CD14-positive monocyte (primary cell): ENCODE measurements around the gene CTNNA3. TPM values are rescaled to one million over a fixed set of nuclear protein-coding genes. Genes with fewer than 3 reads are reported as not detected.

Experiments
- DNase-seq, 3 donors: peaks; one replicate each; pipeline ENCODE4 v3.0.0-alpha.2; 2011 to 2022
- H2AFZ ChIP-seq: 2 replicates; pipeline ENCODE4 v1.6.0; 2012; ENCODE audit warnings: mild to moderate bottlenecking, low read depth, low read length, inconsistent platforms; ENCODE audit not compliant: insufficient read depth, poor library complexity, severe bottlenecking
- H3K27ac ChIP-seq, 2 donors: 1 replicate in 1 of 2; 2 replicates in 1 of 2; pipeline ENCODE4 v1.5.1; 2012 to 2013; ENCODE audit warnings: low read length in 2 of 2, control low read depth in 1 of 2, inconsistent platforms in 1 of 2, low read depth in 1 of 2, mild to moderate bottlenecking in 1 of 2
- H3K27me3 ChIP-seq, 2 donors: one replicate each; pipeline versions ENCODE4 v1.6.0 to v1.6.1; 2011 to 2013; ENCODE audit warnings: low read length in 2 of 2; ENCODE audit not compliant: control insufficient read depth in 2 of 2, insufficient read depth in 2 of 2
- H3K36me3 ChIP-seq, 2 donors: replicated peaks in 1 of 2; 1 replicate in 1 of 2; 2 replicates in 1 of 2; pipeline versions ENCODE4 v1.5.1 to v1.6.1; 2012 to 2013; ENCODE audit warnings: low read length in 2 of 2, control low read depth in 1 of 2, inconsistent platforms in 1 of 2, mild to moderate bottlenecking in 1 of 2; ENCODE audit not compliant: insufficient read depth in 2 of 2, control insufficient read depth in 1 of 2
- H3K4me1 ChIP-seq, 2 donors: 1 replicate in 1 of 2; 2 replicates in 1 of 2; pipeline versions ENCODE4 v1.5.1 to v1.6.1; 2012 to 2013; ENCODE audit warnings: low read length in 2 of 2, control low read depth in 1 of 2, inconsistent platforms in 1 of 2, mild to moderate bottlenecking in 1 of 2, moderate library complexity in 1 of 2; ENCODE audit not compliant: insufficient read depth in 2 of 2, control insufficient read depth in 1 of 2
- H3K4me2 ChIP-seq: replicated peaks from 2 replicates; pipeline ENCODE3; 2012; ENCODE audit warnings: low read length, moderate library complexity, mild to moderate bottlenecking; ENCODE audit not compliant: poor library complexity, severe bottlenecking; ENCODE audit errors: extremely low read depth
- H3K4me3 ChIP-seq, 3 experiments: fragments of 200-600 bp in 1 of 3; sonication (generic) in 1 of 3; replicated peaks in 1 of 3; 1 replicate in 2 of 3; 2 replicates in 1 of 3; pipeline ENCODE4 v1.5.1; 2011 to 2013; ENCODE audit warnings: low read length in 3 of 3, mild to moderate bottlenecking in 3 of 3, control low read depth in 2 of 3, low read depth in 2 of 3, inconsistent platforms in 1 of 3, moderate library complexity in 1 of 3
- H3K79me2 ChIP-seq: 2 replicates; pipeline ENCODE4 v1.6.0; 2012; ENCODE audit warnings: mild to moderate bottlenecking, control low read depth, inconsistent platforms, low read length, moderate library complexity; ENCODE audit not compliant: insufficient read depth
- H3K9ac ChIP-seq: 2 replicates; pipeline ENCODE4 v1.6.0; 2017; ENCODE audit warnings: low read length, mild to moderate bottlenecking; ENCODE audit not compliant: insufficient read depth, poor library complexity, severe bottlenecking
- H3K9me3 ChIP-seq, 2 donors: replicated peaks in 1 of 2; 1 replicate in 1 of 2; 2 replicates in 1 of 2; pipeline versions ENCODE4 v1.5.1 to v1.6.1; 2012 to 2013; ENCODE audit warnings: low read length in 2 of 2, control low read depth in 1 of 2; ENCODE audit not compliant: control insufficient read depth in 1 of 2, insufficient read depth in 1 of 2
- H4K20me1 ChIP-seq: 2 replicates; pipeline ENCODE4 v1.6.0; 2012; ENCODE audit warnings: mild to moderate bottlenecking, low read length, control low read depth, moderate library complexity; ENCODE audit not compliant: insufficient read depth
- H3K27ac Mint-ChIP-seq, 7 donors: one replicate each; pipeline ENCODE4 v1.8.0; 2020; ENCODE audit warnings: mild to moderate bottlenecking in 7 of 7, mixed read lengths in 7 of 7, moderate library complexity in 6 of 7, inconsistent platforms in 2 of 7
- H3K27me3 Mint-ChIP-seq, 3 donors: one replicate each; pipeline ENCODE4 v1.8.0; 2021 to 2022; ENCODE audit warnings: low read depth in 3 of 3, mild to moderate bottlenecking in 3 of 3, mixed read lengths in 3 of 3, moderate library complexity in 3 of 3, inconsistent platforms in 1 of 3
- H3K36me3 Mint-ChIP-seq, 2 donors: one replicate each; pipeline ENCODE4 v1.8.0; 2020; ENCODE audit warnings: mixed read lengths in 2 of 2, inconsistent platforms in 1 of 2, mild to moderate bottlenecking in 1 of 2
- H3K4me1 Mint-ChIP-seq: one replicate; pipeline ENCODE4 v1.8.0; 2020; ENCODE audit warnings: mild to moderate bottlenecking, mixed read lengths
- H3K4me3 Mint-ChIP-seq, 2 donors: one replicate each; pipeline ENCODE4 v1.8.0; 2020; ENCODE audit warnings: mild to moderate bottlenecking in 2 of 2, mixed read lengths in 2 of 2, moderate library complexity in 1 of 2
- H3K9me3 Mint-ChIP-seq, 7 donors: one replicate each; pipeline ENCODE4 v1.8.0; 2020 to 2022; ENCODE audit warnings: mixed read lengths in 7 of 7, mild to moderate bottlenecking in 6 of 7, moderate library complexity in 6 of 7, inconsistent platforms in 2 of 7
- WGBS: methylation state at CpG from one replicate; pipeline ENCODE4 v1.1.5; 2013; ENCODE audit warnings: missing lambda C conversion rate; ENCODE audit not compliant: insufficient coverage; 5-methylcytosine and 5-hydroxymethylcytosine counted together
- intact Hi-C, 2 donors: fragments of 100-400 bp; cut with micrococcal nuclease; formaldehyde crosslinking; loops; one replicate each; pipeline versions ENCODE4 v1.15.0 to v1.15.1; 2023
- polyA plus RNA-seq, 3 donors: library from polyadenylated mRNA; depleted of rRNA in 1 of 3; unstranded in 2 of 3; stranded (reverse) in 1 of 3; fragments of 300-500 nt in 2 of 3; fragments of >200 nt in 1 of 3; fragmentation: Illumina TruSeq in 2 of 3; gene quantifications; 1 replicate in 2 of 3; 2 replicates in 1 of 3; pipeline ENCODE4 v1.2.3, GENCODE V29; 2012 to 2021
- TF ChIP-seq, protein P1 (sequence below): fragments of 200-600 bp; IDR thresholded peaks from one replicate; pipeline ENCODE4 v1.8.0; 2022; ENCODE audit warnings: antibody characterized with exemption, mild to moderate bottlenecking

CTNNA3 gene
- polyA plus RNA-seq, 3 donors: not detected

DNA sequence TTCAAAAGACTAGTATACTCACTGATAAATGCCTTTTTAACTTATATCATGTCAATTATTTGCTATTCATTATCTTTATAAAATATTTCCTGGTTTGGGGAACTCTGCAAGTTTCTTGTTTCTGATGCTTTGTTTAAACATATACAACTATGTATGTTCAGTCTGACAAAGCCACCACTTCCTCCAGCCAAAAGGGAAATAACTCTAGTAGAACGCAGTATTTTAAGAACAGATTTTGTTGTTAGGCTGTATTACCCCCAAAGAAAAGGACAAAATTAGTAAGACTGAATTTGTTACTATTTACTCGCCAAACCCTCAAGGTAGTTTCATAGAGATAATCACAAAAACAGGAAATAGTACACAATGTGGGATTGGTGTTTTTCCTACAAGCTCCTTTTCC is 691.3 kb downstream of the CTNNA3 start:
- peaks cover 0 to 4% (median 0%) of the 10 kb centered on the region in 7 donors for H3K9me3 Mint-ChIP-seq
- no peak for DNase-seq
- Histone ChIP-seq H3K9me3 (no peaks in the 10 kb centered on the region), H3K27me3 (no peaks in the 10 kb centered on the region), H2AFZ (no peak overlapping the region), H3K4me3 (no peak overlapping the region), H3K4me1 (no peaks in the 10 kb centered on the region), H3K36me3 (no peaks in the 10 kb centered on the region), H3K79me2 (no peaks in the 10 kb centered on the region), H4K20me1 (no peaks in the 10 kb centered on the region), H3K4me2 (no peak overlapping the region), H3K9ac (no peak overlapping the region), H3K27ac (no peak overlapping the region)
- no peak overlapping the region for H3K27ac Mint-ChIP-seq
- no peaks in the 10 kb centered on the region for H3K4me1 Mint-ChIP-seq
- H3K4me3 Mint-ChIP-seq: no peak overlapping the region
- no CpG with 5 or more reads among the region's 2 CpGs for WGBS
- TF ChIP-seq, protein P1, sequence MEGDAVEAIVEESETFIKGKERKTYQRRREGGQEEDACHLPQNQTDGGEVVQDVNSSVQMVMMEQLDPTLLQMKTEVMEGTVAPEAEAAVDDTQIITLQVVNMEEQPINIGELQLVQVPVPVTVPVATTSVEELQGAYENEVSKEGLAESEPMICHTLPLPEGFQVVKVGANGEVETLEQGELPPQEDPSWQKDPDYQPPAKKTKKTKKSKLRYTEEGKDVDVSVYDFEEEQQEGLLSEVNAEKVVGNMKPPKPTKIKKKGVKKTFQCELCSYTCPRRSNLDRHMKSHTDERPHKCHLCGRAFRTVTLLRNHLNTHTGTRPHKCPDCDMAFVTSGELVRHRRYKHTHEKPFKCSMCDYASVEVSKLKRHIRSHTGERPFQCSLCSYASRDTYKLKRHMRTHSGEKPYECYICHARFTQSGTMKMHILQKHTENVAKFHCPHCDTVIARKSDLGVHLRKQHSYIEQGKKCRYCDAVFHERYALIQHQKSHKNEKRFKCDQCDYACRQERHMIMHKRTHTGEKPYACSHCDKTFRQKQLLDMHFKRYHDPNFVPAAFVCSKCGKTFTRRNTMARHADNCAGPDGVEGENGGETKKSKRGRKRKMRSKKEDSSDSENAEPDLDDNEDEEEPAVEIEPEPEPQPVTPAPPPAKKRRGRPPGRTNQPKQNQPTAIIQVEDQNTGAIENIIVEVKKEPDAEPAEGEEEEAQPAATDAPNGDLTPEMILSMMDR: no peak
- no peaks in the 10 kb centered on the region for H3K27me3 Mint-ChIP-seq
- intact Hi-C loops: no loop called here
- no peaks in the 10 kb centered on the region for H3K36me3 Mint-ChIP-seq

GRCh38 chr10:66999762-67000545 is 696.0 kb downstream of the CTNNA3 start:
- whole genome bisulfite sequencing: no CpG with 5 or more reads among the region's 3 CpGs
- Histone ChIP-seq H3K79me2 (no peaks in the 10 kb centered on the region), H3K9ac (no peak overlapping the region), H3K4me3 (no peak overlapping the region), H3K4me2 (no peak overlapping the region), H3K9me3 (no peaks in the 10 kb centered on the region), H4K20me1 (no peaks in the 10 kb centered on the region), H2AFZ (no peak overlapping the region), H3K36me3 (no peaks in the 10 kb centered on the region), H3K27me3 (no peaks in the 10 kb centered on the region), H3K4me1 (no peaks in the 10 kb centered on the region), H3K27ac (no peak overlapping the region)
- no peaks in the 10 kb centered on the region for H3K36me3 Mint-ChIP-seq
- H3K4me1 Mint-ChIP-seq: no peaks in the 10 kb centered on the region
- H3K27me3 Mint-ChIP-seq: no peaks in the 10 kb centered on the region
- H3K27ac Mint-ChIP-seq: no peak overlapping the region
- DNase-seq: no peak
- peaks cover 0 to 2% (median 0%) of the 10 kb centered on the region in 7 donors for H3K9me3 Mint-ChIP-seq
- no peak overlapping the region for H3K4me3 Mint-ChIP-seq
- TF ChIP-seq, protein P1: no peak
- intact Hi-C loops: no loop called here
